WI38 (cell line): ENCODE results near the gene ODC1.
A peak's percentile ranks its signal among the peaks of the same experiment; 100 is the strongest.

Experiments used
- H3K4me3 ChIP-seq: 2 replicates; pipeline ENCODE4 v1.5.1; 2011; ENCODE audit warnings: low read depth, mild to moderate bottlenecking, control low read depth, low read length
- TF ChIP-seq, protein P1 (sequence below): IDR thresholded peaks from 2 replicates; pipeline ENCODE4 v1.5.1; 2012; ENCODE audit warnings: low read depth, mild to moderate bottlenecking, control low read depth, low read length

Gene ODC1

GRCh38 chr2:10447895-10448575 lies at the start of gene ODC1:
Gene ODC1, minus strand, starts transcription at chr2:10448327. Its CDS starts 3,295 bp downstream, at chr2:10445032.
- TF ChIP-seq, protein P1, sequence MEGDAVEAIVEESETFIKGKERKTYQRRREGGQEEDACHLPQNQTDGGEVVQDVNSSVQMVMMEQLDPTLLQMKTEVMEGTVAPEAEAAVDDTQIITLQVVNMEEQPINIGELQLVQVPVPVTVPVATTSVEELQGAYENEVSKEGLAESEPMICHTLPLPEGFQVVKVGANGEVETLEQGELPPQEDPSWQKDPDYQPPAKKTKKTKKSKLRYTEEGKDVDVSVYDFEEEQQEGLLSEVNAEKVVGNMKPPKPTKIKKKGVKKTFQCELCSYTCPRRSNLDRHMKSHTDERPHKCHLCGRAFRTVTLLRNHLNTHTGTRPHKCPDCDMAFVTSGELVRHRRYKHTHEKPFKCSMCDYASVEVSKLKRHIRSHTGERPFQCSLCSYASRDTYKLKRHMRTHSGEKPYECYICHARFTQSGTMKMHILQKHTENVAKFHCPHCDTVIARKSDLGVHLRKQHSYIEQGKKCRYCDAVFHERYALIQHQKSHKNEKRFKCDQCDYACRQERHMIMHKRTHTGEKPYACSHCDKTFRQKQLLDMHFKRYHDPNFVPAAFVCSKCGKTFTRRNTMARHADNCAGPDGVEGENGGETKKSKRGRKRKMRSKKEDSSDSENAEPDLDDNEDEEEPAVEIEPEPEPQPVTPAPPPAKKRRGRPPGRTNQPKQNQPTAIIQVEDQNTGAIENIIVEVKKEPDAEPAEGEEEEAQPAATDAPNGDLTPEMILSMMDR: no peak
- H3K4me3 ChIP-seq: peak within 1 kb of the TSS; percentile 75

DNA sequence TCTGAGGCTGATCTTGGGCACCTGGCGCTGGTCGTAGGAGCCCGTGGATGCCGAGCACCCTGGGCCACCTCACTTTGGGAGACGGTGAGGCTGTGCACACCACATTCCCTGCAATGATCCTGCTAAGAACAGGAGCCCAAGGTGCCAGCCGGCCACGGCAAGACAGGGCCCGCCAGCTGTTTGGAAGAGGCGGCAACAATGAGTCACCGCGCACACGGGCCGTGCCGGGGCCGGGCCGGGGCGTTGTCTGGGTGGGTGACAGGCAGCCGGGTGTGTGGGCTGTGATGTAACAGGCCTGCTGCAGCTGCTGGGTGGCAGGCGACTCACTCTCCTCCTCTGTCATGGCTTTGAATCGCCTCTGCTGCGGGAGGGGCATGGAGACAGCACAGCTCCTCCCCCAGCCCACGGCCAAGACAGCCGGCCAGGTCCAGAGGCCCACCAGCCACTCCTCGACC lies 49.7 kb upstream of the ODC1 start:
- TF ChIP-seq, protein P1: no peak

DNA sequence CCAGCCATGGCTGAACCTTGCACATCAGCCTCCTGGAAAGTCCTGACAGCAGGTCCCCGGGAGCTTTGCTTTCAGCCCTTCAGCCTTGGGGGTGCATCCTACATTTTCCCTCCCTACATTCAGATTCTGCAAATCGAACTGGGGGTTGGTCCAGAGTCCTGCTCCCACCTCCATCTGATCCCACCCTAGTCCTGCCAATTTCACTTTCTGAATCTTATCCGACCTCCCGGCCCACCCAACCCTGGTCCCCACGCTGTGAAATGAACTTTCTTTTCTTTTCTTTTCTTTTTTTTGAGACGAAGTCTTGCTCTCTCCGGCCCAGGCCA lies 47.8 kb upstream of the ODC1 start:
- H3K4me3 ChIP-seq: no peak overlapping the region
- TF ChIP-seq, protein P1: no peak

More for the DNA sequence above, 49.7 kb upstream of the ODC1 start:
- no peak overlapping the region for H3K4me3 ChIP-seq

DNA sequence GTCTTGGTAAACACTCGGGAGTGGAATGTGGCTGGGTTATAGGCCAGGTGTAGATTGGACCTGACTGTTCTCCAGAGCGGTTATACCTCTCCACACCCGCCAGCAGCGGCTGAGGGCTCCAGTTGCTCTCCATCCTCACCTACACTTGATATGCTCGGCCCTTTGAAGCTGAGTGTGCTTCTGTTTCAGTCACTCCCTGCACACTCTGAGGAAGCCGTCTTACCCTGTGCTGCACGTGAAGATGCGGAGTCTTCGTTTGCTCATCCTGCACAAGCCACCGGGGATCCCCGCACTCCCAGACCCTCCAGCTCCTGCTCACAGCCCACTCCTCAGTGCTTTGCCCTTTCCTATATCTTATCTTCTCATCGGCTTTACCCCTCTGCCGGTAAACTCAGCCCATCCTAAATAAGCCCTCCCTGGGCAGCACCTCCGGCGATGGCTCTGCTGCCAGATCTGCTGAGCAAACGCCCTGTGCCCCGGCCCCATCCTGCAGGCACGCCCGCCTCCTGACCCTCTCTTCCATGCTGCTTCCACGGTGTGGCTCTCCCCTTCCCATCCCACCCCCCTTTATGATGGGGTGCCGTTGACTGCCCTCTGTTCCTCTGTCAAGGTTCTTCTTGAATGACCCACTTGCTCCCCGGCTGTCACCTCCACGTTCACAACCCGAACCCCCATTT lies 47.3 kb upstream of the ODC1 start:
- no peak overlapping the region for H3K4me3 ChIP-seq
- TF ChIP-seq, protein P1: no peak

DNA sequence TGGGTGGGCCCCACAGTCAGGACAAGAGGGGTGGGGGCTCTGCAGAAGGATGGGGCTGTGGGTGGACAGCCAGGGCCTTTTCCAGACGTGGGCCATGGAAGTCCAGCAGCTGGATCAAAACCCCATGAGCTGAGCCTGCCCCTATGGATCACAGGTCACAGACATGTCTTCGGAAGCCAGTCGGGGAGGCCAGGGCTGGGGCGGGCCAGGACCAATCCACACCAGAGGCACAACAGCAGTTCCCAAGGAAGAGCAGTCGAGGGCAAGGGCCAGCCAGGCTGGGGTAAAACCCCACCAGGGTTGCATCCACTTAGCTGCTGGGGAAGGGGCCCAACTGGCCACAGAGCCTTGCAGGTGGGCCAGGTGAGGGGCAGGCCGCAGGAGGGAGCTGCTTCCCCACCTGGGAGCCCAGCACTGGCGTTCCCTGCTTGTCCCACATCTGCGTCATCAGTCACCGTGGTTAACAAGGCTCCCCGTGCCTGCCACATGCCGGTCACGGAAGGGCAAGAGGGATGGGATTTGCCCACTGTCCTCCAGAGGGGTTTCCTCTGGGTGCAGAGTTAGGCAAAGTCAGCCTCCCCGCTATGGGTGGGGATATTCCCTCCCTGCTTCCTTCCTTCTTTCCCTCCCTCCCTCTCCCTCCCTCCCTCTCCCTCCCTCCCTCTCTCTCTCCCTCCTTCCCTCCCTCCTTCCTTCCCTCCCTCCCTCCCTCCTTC lies 46.4 kb upstream of the ODC1 start:
- TF ChIP-seq, protein P1: no peak
- no peak overlapping the region for H3K4me3 ChIP-seq

- TF ChIP-seq, protein P1: no peak
- H3K4me3 ChIP-seq: no peak overlapping the region
These were observed 45.6 kb upstream of the ODC1 start for GRCh38 chr2:10493634-10494281.
